Measurements from ENCODE around the gene IPO4.

- TF ChIP-seq CTCF (IDR thresholded peaks at IDR 0.05 in 4 of 5, conservative IDR thresholded peaks at IDR 0.05 in 1 of 5) (no peak), POLR2A (IDR thresholded peaks at IDR 0.05) (no peak)
Measured at GRCh38 chr14:24190416-24190815, 1.8 kb upstream of the IPO4 start.
